GM21390 (cell line): ENCODE results near the gene PCDHB8.
"Not testable (repeated sequence)": the region's sequence is repeated elsewhere in the genome, so short reads cannot be mapped to it uniquely, and the experiment has no call there.

Experiments used
- ATAC-seq: cut with Tn5 transposase; IDR thresholded peaks from one replicate; pipeline ENCODE4 v1.9.1; 2021; ENCODE audit not compliant: unreplicated experiment

Gene PCDHB8

GRCh38 chr5:141177577-141178191, at the start of gene PCDHB8:
Gene PCDHB8, plus strand, starts transcription at chr5:141177790. Its CDS starts 245 bp downstream, at chr5:141178035.
- ATAC-seq: not testable (repeated sequence)

GRCh38 chr5:141135030-141135717, 42.4 kb upstream of the PCDHB8 start, which contains the start of gene PCDHB5:
Gene PCDHB5, plus strand, starts transcription at chr5:141135206. Its CDS starts 229 bp downstream, at chr5:141135435.
- ATAC-seq: no peak

GRCh38 chr5:141135718-141136266, 41.8 kb upstream of the PCDHB8 start:
- no peak for ATAC-seq

GRCh38 chr5:141137346-141137745, 40.2 kb upstream of the PCDHB8 start:
- not testable (repeated sequence) for ATAC-seq

- ATAC-seq: no peak
Measured at GRCh38 chr5:141149812-141150211, 27.8 kb upstream of the PCDHB8 start, which contains the start of gene PCDHB6. Gene PCDHB6, plus strand, starts transcription at chr5:141150057. Its CDS starts 201 bp downstream, at chr5:141150258.

- ATAC-seq: no peak
Measured at GRCh38 chr5:141150224-141150992, 27.2 kb upstream of the PCDHB8 start.

GRCh38 chr5:141150993-141151325, 26.6 kb upstream of the PCDHB8 start:
- ATAC-seq: no peak

GRCh38 chr5:141151632-141152031, 26.0 kb upstream of the PCDHB8 start:
- not testable (repeated sequence) for ATAC-seq

GRCh38 chr5:141152096-141152495, 25.5 kb upstream of the PCDHB8 start:
- ATAC-seq: not testable (repeated sequence)

- ATAC-seq: no peak
Measured at GRCh38 chr5:141155540-141156374, 21.8 kb upstream of the PCDHB8 start.

- ATAC-seq: not testable (repeated sequence)
Measured at GRCh38 chr5:141157356-141157755, 20.2 kb upstream of the PCDHB8 start.

- not testable (repeated sequence) for ATAC-seq
Measured at GRCh38 chr5:141157901-141158300, 19.7 kb upstream of the PCDHB8 start.

GRCh38 chr5:141172381-141173204, 5.0 kb upstream of the PCDHB8 start, which contains the start of gene PCDHB7:
Gene PCDHB7, plus strand, starts transcription at chr5:141172644. Its CDS starts 192 bp downstream, at chr5:141172836.
- ATAC-seq: no peak

- not testable (repeated sequence) for ATAC-seq
Measured at GRCh38 chr5:141174291-141175104, 3.1 kb upstream of the PCDHB8 start.

- no peak for ATAC-seq
Measured at GRCh38 chr5:141175933-141176332, 1.7 kb upstream of the PCDHB8 start.

GRCh38 chr5:141179371-141179770, 1.8 kb downstream of the PCDHB8 start:
- not testable (repeated sequence) for ATAC-seq

- ATAC-seq: not testable (repeated sequence)
Measured at GRCh38 chr5:141179876-141180275, 2.3 kb downstream of the PCDHB8 start.

GRCh38 chr5:141180313-141180712, 2.7 kb downstream of the PCDHB8 start:
- no peak for ATAC-seq

GRCh38 chr5:141182248-141182647, 4.7 kb downstream of the PCDHB8 start, which contains the start of gene PCDHB16:
Gene PCDHB16, plus strand, starts transcription at chr5:141182387. Its CDS starts 173 bp downstream, at chr5:141182560.
- ATAC-seq: no peak
